DMS79 treated with DMSO at 0.1 percent for 48 hours (cell line): ENCODE measurements around the gene GCLM.

Experiments used
- DNase-seq: peaks from one replicate; lab custom pipeline; 2025; lab: John Stamatoyannopoulos, UW

GCLM gene

DNA sequence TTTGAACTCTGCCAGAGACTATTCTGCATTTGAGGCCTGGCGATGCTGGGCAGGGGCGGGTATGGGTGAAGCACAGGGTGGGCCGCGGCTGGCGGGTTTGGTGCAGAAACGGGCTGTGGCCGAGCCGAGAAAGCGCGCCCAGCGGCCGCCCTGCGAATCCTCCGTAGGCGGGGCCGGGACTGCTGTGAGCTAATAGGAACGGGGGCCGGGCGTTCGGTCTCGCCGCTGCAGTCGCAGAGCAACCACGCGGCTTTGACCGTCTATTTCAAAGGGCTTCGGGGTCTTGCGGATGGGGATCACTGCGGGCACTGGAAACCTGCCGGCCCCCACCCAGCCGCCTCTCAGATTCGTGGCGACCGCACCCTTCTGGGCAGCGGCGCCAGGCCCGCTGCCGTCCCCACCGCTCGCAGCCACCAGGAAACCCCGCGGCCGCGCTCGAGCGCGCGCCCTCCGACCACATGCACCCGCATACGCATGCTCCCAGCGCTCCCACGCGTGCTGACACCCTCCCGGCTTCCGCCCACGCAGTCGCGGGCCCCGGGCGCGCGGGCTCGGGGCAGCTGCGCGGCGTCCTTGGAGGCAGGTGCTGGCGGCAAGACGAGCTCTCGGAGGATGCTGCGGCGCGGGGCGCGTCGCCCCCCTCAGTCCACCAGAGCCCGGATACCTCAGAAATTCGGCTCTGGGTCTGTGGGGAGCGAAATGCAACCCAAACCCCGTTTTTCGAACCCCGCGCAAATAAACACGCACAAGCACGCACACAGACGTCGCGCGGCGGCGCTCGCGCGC is 62.8 kb downstream of the GCLM start:
- peak; percentile 79 for DNase-seq

DNA sequence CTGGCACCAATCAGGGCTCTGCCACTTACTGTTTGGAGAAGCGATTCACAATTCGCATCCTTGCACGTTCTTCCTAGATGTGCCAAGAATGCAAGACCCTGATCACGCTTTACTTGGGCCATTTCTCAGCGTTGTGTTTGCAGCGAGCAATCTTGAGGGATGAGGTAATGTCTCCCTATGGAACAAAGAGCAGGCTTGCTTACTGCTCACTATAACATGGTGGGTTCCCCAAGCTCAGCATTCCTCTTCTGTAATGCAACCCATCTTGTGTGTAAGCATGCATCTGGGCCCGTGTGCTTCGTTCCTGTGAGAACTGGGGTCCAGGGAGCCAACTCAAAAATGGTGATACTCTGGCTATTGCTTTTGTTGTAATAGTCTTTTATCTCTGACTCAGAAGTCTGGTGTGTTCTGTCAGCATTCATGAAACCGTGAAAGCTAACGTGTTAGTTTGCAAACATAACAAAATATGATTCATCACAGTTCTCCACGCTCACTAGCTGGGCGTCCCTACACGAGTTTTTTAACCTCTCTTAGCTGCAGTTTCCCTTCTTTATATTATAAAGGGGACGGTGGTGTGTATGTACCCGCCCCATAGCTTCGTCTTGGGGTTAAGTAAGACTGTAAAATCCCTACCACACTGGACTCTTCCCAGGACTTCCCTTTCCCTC is 63.6 kb downstream of the GCLM start:
- DNase-seq = peak; percentile 70

DNA sequence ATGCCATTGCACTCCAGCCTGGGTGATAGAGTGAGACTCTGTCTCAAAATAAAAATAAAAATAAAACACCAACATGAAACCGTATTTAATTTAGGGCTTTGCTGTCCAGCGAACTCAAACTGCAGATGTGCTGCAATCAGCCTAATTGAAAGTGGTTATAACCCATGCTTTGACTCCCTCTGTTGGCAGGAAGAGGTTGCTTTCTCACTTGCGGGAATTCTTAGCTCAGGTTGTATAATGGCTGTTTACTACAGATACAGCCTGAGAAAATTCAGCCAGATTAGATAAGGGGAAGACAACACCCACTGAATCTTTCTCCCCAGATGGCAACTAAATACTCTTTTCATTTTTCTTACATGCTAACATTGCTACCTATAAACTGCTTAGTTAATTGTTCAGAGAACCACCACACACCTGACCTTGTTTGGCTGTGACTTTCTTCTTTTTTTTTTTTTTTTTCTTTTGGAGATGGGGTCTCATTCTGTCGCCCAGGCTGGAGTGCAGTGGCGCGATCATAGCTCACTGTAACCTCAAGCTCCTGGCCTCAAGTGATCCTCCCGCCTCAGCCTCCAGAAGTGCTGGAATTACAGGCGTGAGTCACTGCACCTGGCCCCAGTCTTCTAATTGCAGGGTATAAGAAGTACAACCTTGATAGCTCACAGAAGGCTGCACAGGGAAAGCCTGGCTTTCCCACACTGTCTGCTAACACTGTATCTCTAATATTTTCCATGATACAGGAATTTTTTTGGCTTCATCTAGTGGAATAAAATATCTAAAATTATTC is 64.8 kb downstream of the GCLM start:
- DNase-seq = peak; percentile 77

DNA sequence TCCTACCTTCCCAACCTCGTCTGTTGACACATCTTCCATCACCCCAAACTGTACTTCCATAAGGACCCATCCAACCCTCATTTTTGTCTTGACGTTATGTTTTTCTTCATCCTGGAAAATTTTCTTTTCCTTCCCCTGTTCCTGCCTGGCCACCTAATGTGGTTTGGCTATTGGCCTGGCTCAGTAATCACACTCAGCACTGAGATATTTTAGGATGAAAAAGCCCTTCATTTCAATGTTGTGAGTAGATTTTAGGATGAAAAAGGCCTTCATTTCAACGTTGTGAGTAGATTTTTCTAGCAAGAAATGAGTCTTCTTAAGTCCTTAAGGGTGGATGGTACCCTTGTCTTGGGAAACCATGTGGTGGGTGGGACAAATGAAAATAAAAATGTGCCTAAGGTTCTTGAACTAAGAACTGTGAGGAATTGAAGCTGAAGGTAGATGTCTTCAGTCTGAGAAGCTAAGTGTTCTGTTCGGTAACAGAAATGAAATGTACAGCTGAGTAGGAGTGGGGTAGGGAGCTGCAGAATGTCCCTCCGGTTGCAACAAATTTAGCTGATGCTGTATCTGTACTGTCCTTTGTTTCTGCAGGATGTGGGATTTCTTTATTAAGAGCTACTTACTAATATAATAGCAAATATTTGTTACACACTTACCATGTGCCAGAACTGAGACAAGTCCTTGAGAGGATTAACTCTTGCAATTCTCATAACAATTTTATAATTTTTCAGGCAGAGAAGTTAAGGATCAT is 66.3 kb downstream of the GCLM start:
- DNase-seq = no peak

DNA sequence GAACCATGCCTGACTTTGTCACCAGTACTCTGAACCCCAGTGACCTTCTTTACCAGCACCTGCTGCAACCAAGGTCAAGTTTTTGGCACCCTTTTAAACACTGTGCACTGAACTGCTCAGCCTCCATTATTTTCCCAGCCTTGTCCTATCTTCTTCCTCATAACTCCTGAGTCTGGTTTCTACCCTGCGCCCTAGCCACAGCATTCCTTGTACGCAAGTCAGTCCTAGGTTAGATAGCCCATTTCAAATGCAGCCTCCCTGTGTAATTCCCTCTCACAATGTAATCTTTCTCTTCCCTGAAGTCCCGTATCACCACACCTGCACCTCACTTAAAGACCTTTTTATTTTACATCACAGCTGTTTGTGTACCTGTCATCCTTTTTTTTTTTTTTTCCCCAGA is 67.5 kb downstream of the GCLM start:
- no peak for DNase-seq

DNA sequence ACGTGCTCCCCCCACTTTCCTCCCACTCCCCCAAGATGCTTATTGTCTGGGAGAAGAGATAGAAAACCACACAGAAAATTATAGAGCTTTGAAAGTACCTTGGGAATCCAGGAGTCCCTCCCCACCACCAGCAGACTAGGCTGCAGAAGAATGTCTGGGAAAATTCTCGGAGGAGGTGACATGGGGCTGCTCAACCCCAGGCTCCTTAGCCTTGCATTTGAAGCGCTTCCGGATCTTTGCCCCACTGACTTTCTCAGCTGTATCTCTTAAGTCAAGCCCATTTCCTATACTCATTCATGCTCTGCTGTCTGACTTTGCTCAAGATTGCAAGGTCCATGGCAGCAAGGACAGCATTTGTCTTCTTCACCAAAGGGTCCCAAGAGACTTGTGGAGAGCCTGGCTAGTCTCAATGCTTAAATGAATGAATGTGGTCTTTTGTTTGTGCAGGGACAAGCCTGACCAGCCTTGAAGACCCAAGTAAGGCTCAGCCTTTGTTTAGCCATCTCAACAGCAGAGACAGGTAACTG is 68.2 kb downstream of the GCLM start:
- DNase-seq = no peak

DNA sequence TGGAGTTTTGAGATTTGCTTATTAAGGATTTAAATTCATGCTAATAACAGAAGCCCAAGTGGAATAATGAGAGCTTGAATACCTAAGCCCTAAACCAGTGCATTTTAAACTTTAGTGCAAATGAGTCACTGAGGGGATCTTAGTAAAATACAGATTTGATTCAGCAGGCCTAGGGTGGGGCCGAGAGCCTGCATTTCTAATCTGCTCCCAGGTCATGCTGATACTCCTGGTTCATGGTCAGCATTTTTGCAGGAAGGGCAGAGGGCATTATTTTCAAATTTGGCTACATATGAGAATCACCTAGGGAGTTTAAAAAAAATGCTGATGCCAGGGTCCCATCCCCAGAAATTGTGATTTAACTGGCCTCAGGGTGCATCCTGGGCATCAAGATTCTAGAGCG is 69.5 kb downstream of the GCLM start:
- no peak for DNase-seq

DNA sequence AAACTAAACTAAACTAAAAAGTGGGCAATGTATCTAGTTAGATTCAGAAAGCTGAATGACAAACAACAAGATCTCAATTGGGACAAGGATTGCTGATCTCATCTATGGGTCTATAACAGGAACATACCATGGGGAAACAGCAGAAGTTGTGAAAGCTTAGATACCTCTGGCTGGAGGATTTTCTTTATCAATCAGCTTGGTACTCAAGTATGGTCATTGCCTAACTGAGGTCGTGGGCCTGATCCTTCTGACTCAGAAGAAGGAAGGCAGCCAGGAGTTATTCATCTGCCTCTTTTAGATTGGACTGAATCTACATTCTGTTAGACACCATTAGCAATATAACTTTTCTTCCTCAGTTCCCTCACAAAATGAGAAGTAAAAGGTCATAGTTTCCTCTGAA is 69.9 kb downstream of the GCLM start:
- DNase-seq = no peak

DNA sequence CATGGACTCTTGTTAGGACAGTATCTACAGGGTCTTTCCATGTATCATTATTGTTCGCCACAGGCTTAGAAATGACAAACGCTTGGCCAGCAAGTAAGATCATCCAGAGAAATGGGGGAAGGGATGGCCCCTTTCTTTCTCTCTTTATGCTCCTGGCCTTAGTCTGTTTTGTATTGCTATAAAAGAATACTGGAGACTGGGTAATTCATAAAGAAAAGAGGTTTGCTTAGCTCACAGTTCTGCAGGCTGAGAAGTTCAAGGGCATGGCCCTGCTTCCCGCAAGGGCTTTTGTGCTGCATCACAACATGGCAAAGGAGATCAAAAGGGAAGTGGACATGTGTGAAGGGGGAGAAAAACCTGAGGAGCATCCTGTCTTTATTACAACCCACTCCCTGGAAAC is 71.3 kb downstream of the GCLM start:
- no peak for DNase-seq
